Natural killer cell (primary cell): ENCODE results near the gene ATF3. TPM values are rescaled to one million over a fixed set of nuclear protein-coding genes. Genes with fewer than 3 reads are reported as not detected.

Experiments
- ATAC-seq, 3 donors: fragments of 150-1000 bp in 2 of 3; fragments of 200-7000 bp in 1 of 3; cut with Tn5 transposase; 1 replicate in 1 of 3; 2 replicates in 2 of 3; pipeline ENCODE4 v1.10.0; 2021; ENCODE audit warnings: mild to moderate bottlenecking in 2 of 3, moderate library complexity in 2 of 3
- DNase-seq, 2 donors: peaks; one replicate each; pipeline versions ENCODE4 v3.0.0 to v3.0.0-alpha.2; 2013 to 2021; ENCODE audit warnings: mixed read lengths in 1 of 2
- H3K27ac ChIP-seq: one replicate; pipeline ENCODE4 v1.5.1; 2013; ENCODE audit warnings: mild to moderate bottlenecking, low read length
- H3K27me3 ChIP-seq: one replicate; pipeline ENCODE4 v1.6.1; 2013; ENCODE audit warnings: low read length; ENCODE audit not compliant: control insufficient read depth, insufficient read depth
- H3K36me3 ChIP-seq: one replicate; pipeline ENCODE4 v1.6.1; 2013; ENCODE audit warnings: low read length; ENCODE audit not compliant: control insufficient read depth, insufficient read depth
- H3K4me1 ChIP-seq: one replicate; pipeline ENCODE4 v1.6.1; 2013; ENCODE audit warnings: low read length; ENCODE audit not compliant: control insufficient read depth, insufficient read depth
- H3K4me3 ChIP-seq: one replicate; pipeline ENCODE4 v1.5.1; 2013; ENCODE audit warnings: low read length
- H3K9me3 ChIP-seq: one replicate; pipeline ENCODE4 v1.6.1; 2013; ENCODE audit warnings: low read length; ENCODE audit not compliant: control insufficient read depth, insufficient read depth
- H3K27ac Mint-ChIP-seq, 2 donors: one replicate each; pipeline ENCODE4 v1.8.0; 2022; ENCODE audit warnings: mild to moderate bottlenecking in 2 of 2, mixed read lengths in 2 of 2, moderate library complexity in 1 of 2
- H3K27me3 Mint-ChIP-seq, 2 donors: one replicate each; pipeline ENCODE4 v1.8.0; 2022; ENCODE audit warnings: low read depth in 2 of 2, mixed read lengths in 2 of 2
- H3K36me3 Mint-ChIP-seq: one replicate; pipeline ENCODE4 v1.8.0; 2022; ENCODE audit warnings: mixed read lengths
- H3K4me1 Mint-ChIP-seq, 2 donors: one replicate each; pipeline ENCODE4 v1.8.0; 2022; ENCODE audit warnings: mixed read lengths in 2 of 2
- H3K4me3 Mint-ChIP-seq: one replicate; pipeline ENCODE4 v1.8.0; 2022; ENCODE audit warnings: mild to moderate bottlenecking, moderate library complexity, mixed read lengths
- H3K9me3 Mint-ChIP-seq, 2 donors: one replicate each; pipeline ENCODE4 v1.8.0; 2022; ENCODE audit warnings: mixed read lengths in 2 of 2
- WGBS: methylation state at CpG from one replicate; pipeline ENCODE4 v1.1.7; 2013; ENCODE audit warnings: missing lambda C conversion rate; ENCODE audit not compliant: insufficient coverage; 5-methylcytosine and 5-hydroxymethylcytosine counted together
- intact Hi-C: fragments of 100-400 bp; cut with micrococcal nuclease; formaldehyde crosslinking; loops from one replicate; pipeline ENCODE4 v1.14.2; 2022
- total RNA-seq, 4 donors: library from RNA; stranded (reverse); fragments of 120-200 nt in 1 of 4; gene quantifications; one replicate each; pipeline versions ENCODE4 v1.2.3 to v1.2.4, GENCODE V29; 2013 to 2022
- TF ChIP-seq, protein P1 (sequence below): fragments of 200-600 bp; IDR thresholded peaks from one replicate; pipeline ENCODE4 v1.8.0; 2022; ENCODE audit warnings: antibody characterized with exemption

ATF3 gene, protein sequence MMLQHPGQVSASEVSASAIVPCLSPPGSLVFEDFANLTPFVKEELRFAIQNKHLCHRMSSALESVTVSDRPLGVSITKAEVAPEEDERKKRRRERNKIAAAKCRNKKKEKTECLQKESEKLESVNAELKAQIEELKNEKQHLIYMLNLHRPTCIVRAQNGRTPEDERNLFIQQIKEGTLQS
- total RNA-seq, result 100 to 1,000 TPM in 1 of 3 donors, 10 to 100 TPM in 2; 62.2 to 135 (median 78.5) TPM
- total RNA-seq (2013), result 28.7 TPM

DNA sequence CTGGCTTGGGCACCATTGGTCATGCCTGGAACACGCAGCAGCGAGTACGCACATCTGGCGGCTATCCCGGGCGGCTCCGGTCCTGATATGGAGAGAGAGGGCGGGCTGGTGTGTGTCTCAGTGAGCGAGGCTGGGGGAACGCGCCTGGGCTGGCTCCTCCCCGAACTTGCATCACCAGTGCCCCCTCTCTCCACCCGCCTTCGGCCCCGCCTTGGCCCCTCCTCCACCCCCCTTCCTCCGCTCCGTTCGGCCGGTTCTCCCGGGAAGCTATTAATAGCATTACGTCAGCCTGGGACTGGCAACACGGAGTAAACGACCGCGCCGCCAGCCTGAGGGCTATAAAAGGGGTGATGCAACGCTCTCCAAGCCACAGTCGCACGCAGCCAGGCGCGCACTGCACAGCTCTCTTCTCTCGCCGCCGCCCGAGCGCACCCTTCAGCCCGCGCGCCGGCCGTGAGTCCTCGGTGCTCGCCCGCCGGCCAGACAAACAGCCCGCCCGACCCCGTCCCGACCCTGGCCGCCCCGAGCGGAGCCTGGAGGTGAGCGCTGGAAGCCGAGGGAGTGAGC is at the start of gene ATF3:
TSS of gene ATF3 (plus strand) at position 370 of the 567 bp plus-strand sequence. CDS start 6,261 bp downstream, outside the sequence.
- peaks cover 35% of the 10 kb centered on the region for H3K27me3 ChIP-seq

DNA sequence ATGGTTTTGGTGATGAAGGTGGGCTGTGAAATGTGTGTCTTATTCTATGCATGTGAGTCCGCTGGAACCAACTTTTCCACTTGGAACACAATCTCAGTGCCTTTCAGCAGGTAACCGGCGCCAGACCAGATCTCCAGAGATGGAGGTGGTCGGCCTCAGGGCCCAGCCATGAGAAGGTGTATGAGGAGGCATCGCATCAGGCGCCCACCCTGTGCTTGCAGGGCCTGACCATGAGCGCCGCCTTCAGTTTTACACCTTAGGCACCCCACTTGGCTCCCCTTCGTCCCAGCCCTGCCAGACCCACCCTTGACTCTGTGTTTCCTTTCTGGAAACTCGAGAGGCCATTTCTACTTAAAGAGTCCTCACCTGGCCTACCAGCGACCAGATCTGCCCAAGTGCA is 48.6 kb upstream of the ATF3 start:
- no peaks in the 10 kb centered on the region for H3K9me3 Mint-ChIP-seq
- no peaks in the 10 kb centered on the region for H3K36me3 Mint-ChIP-seq
- ATAC-seq (no peak), DNase-seq (no peak)
- H3K4me1 Mint-ChIP-seq, result peaks cover 6 to 11% of the 10 kb centered on the region in 2 donors
- H3K27me3 ChIP-seq, result no peaks in the 10 kb centered on the region
- 95% methylated on average over 11 of the region's 11 CpGs for WGBS
- H3K27ac ChIP-seq, result no peak overlapping the region
- H3K9me3 ChIP-seq, result no peaks in the 10 kb centered on the region
- H3K4me3 Mint-ChIP-seq, result peak overlapping the region; percentile 91
- TF ChIP-seq, protein P1, sequence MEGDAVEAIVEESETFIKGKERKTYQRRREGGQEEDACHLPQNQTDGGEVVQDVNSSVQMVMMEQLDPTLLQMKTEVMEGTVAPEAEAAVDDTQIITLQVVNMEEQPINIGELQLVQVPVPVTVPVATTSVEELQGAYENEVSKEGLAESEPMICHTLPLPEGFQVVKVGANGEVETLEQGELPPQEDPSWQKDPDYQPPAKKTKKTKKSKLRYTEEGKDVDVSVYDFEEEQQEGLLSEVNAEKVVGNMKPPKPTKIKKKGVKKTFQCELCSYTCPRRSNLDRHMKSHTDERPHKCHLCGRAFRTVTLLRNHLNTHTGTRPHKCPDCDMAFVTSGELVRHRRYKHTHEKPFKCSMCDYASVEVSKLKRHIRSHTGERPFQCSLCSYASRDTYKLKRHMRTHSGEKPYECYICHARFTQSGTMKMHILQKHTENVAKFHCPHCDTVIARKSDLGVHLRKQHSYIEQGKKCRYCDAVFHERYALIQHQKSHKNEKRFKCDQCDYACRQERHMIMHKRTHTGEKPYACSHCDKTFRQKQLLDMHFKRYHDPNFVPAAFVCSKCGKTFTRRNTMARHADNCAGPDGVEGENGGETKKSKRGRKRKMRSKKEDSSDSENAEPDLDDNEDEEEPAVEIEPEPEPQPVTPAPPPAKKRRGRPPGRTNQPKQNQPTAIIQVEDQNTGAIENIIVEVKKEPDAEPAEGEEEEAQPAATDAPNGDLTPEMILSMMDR, result no peak
- intact Hi-C loops, result loop anchor here (1.0 to 2.0 kb wide), 3 partner anchors 7 to 48 kb away; partner anchors contain the start of gene ATF3
- no peaks in the 10 kb centered on the region for H3K27me3 Mint-ChIP-seq
- peak overlapping the region; percentile 90 to 96 for H3K27ac Mint-ChIP-seq
- H3K36me3 ChIP-seq, result no peaks in the 10 kb centered on the region
- H3K4me3 ChIP-seq, result no peak overlapping the region
- peaks cover 14% of the 10 kb centered on the region for H3K4me1 ChIP-seq

More for the DNA sequence above, at the start of gene ATF3:
- peak within 1 kb of the TSS; percentile 76 for H3K27ac ChIP-seq
- Mint-ChIP-seq H3K27ac (peak within 1 kb of the TSS; percentile 84 to 96), H3K4me1 (peaks cover 21 to 39% of the 10 kb centered on the region in 2 donors), H3K9me3 (no peaks in the 10 kb centered on the region), H3K36me3 (no peaks in the 10 kb centered on the region), H3K4me3 (peak within 1 kb of the TSS; percentile 93), H3K27me3 (peaks cover 50 to 57% of the 10 kb centered on the region in 2 donors)
- H3K4me1 ChIP-seq, result peaks cover 28% of the 10 kb centered on the region
- no peaks in the 10 kb centered on the region for H3K9me3 ChIP-seq
- under 1% methylated on average over 54 of the region's 54 CpGs for WGBS
- DNase-seq, result peak; percentile 85 to 87
- peak within 1 kb of the TSS; percentile 87 for H3K4me3 ChIP-seq
- peak; percentile 74 to 85 (median 75) for ATAC-seq
- TF ChIP-seq, protein P1, result no peak
- intact Hi-C loops, result loop anchor here (1.0 to 2.0 kb wide), 2 partner anchors 42 to 49 kb away; no protein-coding TSS in a partner anchor
- no peaks in the 10 kb centered on the region for H3K36me3 ChIP-seq

DNA sequence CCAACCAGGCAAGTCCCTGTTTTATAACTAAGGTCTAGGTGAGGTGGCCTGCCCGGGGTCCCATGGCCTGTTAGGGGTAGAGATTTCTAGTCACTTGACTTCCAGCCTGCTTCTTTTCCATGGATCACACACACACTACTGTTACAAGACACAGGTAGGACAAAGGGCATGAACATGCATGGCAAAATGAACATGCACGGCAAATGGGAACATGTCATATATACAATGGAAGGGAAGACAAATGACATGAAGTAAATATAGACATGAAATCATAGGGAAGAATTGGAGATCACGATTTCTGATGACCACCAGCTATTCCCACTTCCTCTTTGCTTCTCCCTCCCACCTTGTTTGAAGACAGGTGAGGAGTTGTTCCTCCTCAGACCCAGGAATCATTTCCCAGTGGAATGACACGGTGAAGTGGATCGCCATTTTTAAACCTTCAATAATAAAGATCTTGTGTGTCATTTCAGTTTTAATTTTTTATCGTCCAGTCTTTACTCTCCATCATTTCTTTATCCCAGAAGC is 47.6 kb upstream of the ATF3 start:
- H3K27me3 ChIP-seq, result no peaks in the 10 kb centered on the region
- H3K4me3 Mint-ChIP-seq, result peak overlapping the region; percentile 40
- peaks cover 14% of the 10 kb centered on the region for H3K4me1 ChIP-seq
- WGBS, result 97% methylated on average over 4 of the region's 6 CpGs
- peaks cover 6 to 17% of the 10 kb centered on the region in 2 donors for H3K4me1 Mint-ChIP-seq
- H3K27ac ChIP-seq, result no peak overlapping the region
- intact Hi-C loops, result no loop called here
- H3K9me3 Mint-ChIP-seq, result no peaks in the 10 kb centered on the region
- TF ChIP-seq, protein P1, result no peak
- peak overlapping the region; percentile 63 to 96 for H3K27ac Mint-ChIP-seq
- H3K27me3 Mint-ChIP-seq, result no peaks in the 10 kb centered on the region
- H3K9me3 ChIP-seq, result no peaks in the 10 kb centered on the region
- H3K36me3 ChIP-seq, result no peaks in the 10 kb centered on the region
- H3K4me3 ChIP-seq, result no peak overlapping the region
- no peak for DNase-seq
- H3K36me3 Mint-ChIP-seq, result no peaks in the 10 kb centered on the region
- no peak for ATAC-seq
